HG02981 (cell line): ENCODE data around the gene DEK.
"Not testable (repeated sequence)": the region's sequence is repeated elsewhere in the genome, so short reads cannot be mapped to it uniquely, and the experiment has no call there.

Experiments
- ATAC-seq: cut with Tn5 transposase; IDR thresholded peaks from one replicate; pipeline ENCODE4 v1.9.1; 2021; ENCODE audit warnings: mild to moderate bottlenecking, moderate library complexity; ENCODE audit not compliant: unreplicated experiment

The DEK gene

GRCh38 chr6:18264219-18264922, at the start of gene DEK:
Gene DEK, minus strand, starts transcription at chr6:18264530. Its CDS starts 543 bp downstream, at chr6:18263987.
- ATAC-seq, result peak; percentile 33

GRCh38 chr6:18312368-18312767, 48.0 kb upstream of the DEK start:
- no peak for ATAC-seq

GRCh38 chr6:18310010-18310409, 45.7 kb upstream of the DEK start:
- not testable (repeated sequence) for ATAC-seq

GRCh38 chr6:18309046-18309445, 44.7 kb upstream of the DEK start:
- no peak for ATAC-seq

GRCh38 chr6:18308070-18308735, 43.9 kb upstream of the DEK start:
- no peak for ATAC-seq

- ATAC-seq, result no peak
Observed at GRCh38 chr6:18306977-18307376, 42.6 kb upstream of the DEK start.

- ATAC-seq, result no peak
Observed at GRCh38 chr6:18302561-18303439, 38.5 kb upstream of the DEK start.

GRCh38 chr6:18293076-18293904, 29.0 kb upstream of the DEK start:
- ATAC-seq, result no peak

GRCh38 chr6:18289283-18289682, 25.0 kb upstream of the DEK start:
- no peak for ATAC-seq

- ATAC-seq, result no peak
Observed at GRCh38 chr6:18284261-18284660, 19.9 kb upstream of the DEK start.

GRCh38 chr6:18281564-18281963, 17.2 kb upstream of the DEK start:
- ATAC-seq, result no peak

- no peak for ATAC-seq
Observed at GRCh38 chr6:18280084-18280483, 15.8 kb upstream of the DEK start.

- no peak for ATAC-seq
Observed at GRCh38 chr6:18279422-18279821, 15.1 kb upstream of the DEK start.

GRCh38 chr6:18277237-18278006, 13.1 kb upstream of the DEK start:
- ATAC-seq, result no peak

GRCh38 chr6:18276610-18277236, 12.4 kb upstream of the DEK start:
- no peak for ATAC-seq

GRCh38 chr6:18270216-18270615, 5.9 kb upstream of the DEK start:
- no peak for ATAC-seq

- no peak for ATAC-seq
Observed at GRCh38 chr6:18269717-18270116, 5.4 kb upstream of the DEK start.

- ATAC-seq, result peak; percentile 42
Observed at GRCh38 chr6:18269253-18269652, 4.9 kb upstream of the DEK start.

GRCh38 chr6:18268066-18268465, 3.7 kb upstream of the DEK start:
- ATAC-seq, result no peak

GRCh38 chr6:18266523-18266912, 2.2 kb upstream of the DEK start:
- no peak for ATAC-seq
